ENCODE measurements around the gene LTF. TPM values are rescaled to one million over a fixed set of nuclear protein-coding genes. Genes with fewer than 3 reads are reported as not detected.

LTF gene
- total RNA-seq, 1 donor from 2014 or later = not detected

- Histone ChIP-seq H3K27me3 (ENCODE audit: insufficient read depth, low read length) (no peaks in the 10 kb centered on the region), H3K79me2 (ENCODE audit: insufficient read depth, low read length) (no peaks in the 10 kb centered on the region), H3K9me3 (ENCODE audit: insufficient read depth, low read depth, low read length) (no peaks in the 10 kb centered on the region), H3K9ac (ENCODE audit: low read length) (no peak overlapping the region), H2AFZ (ENCODE audit: low read depth, low read length) (no peak overlapping the region), H4K20me1 (ENCODE audit: insufficient read depth, low read length) (no peaks in the 10 kb centered on the region), H3K4me1 (ENCODE audit: insufficient read depth, low read length) (peaks cover 31% of the 10 kb centered on the region), H3K27ac (ENCODE audit: low read depth, low read length) (no peak overlapping the region), H3K4me2 (ENCODE audit: low read length) (no peak overlapping the region), H3K36me3 (ENCODE audit: insufficient read depth, low read length) (no peaks in the 10 kb centered on the region), H3K4me3 (ENCODE audit: insufficient read depth, low read depth, low read length) (no peak overlapping the region)
- H3K9me3 Mint-ChIP-seq (ENCODE audit: unreplicated experiment) = no peaks in the 10 kb centered on the region
- no peak overlapping the region for H3K4me3 Mint-ChIP-seq (ENCODE audit: unreplicated experiment)
- H3K27ac Mint-ChIP-seq (ENCODE audit: unreplicated experiment) = no peak overlapping the region
- H3K27me3 Mint-ChIP-seq (ENCODE audit: low read depth, unreplicated experiment) = peaks cover 3% of the 10 kb centered on the region
- H3K4me1 Mint-ChIP-seq (ENCODE audit: low read depth, unreplicated experiment) = peaks cover 33% of the 10 kb centered on the region
- peak; percentile 20 for DNase-seq (ENCODE audit: low read depth)
- H3K36me3 Mint-ChIP-seq (ENCODE audit: low read depth, unreplicated experiment) = no peaks in the 10 kb centered on the region
- TF ChIP-seq EZH2 (IDR thresholded peaks at IDR 0.05; ENCODE audit: insufficient read depth, low read length) = no peak
- TF ChIP-seq CTCF (IDR thresholded peaks at IDR 0.05; ENCODE audit: insufficient read depth, low read depth, low read length) = no peak
- no peak for FAIRE-seq
Observed at GRCh38 chr3:46410669-46411068, 54.0 kb downstream of the LTF start.

- H3K9me3 ChIP-seq (ENCODE audit: insufficient read depth, low read depth, low read length) = no peaks in the 10 kb centered on the region
- no peaks in the 10 kb centered on the region for H4K20me1 ChIP-seq (ENCODE audit: insufficient read depth, low read length)
- H3K27me3 ChIP-seq (ENCODE audit: insufficient read depth, low read length) = no peaks in the 10 kb centered on the region
- FAIRE-seq (no peak), DNase-seq (ENCODE audit: low read depth) (no peak)
- no peak overlapping the region for H3K4me3 Mint-ChIP-seq (ENCODE audit: unreplicated experiment)
- no peaks in the 10 kb centered on the region for H3K79me2 ChIP-seq (ENCODE audit: insufficient read depth, low read length)
- H3K27ac Mint-ChIP-seq (ENCODE audit: unreplicated experiment) = no peak overlapping the region
- H3K4me1 ChIP-seq (ENCODE audit: insufficient read depth, low read length) = peaks cover 31% of the 10 kb centered on the region
- H3K36me3 Mint-ChIP-seq (ENCODE audit: low read depth, unreplicated experiment) = no peaks in the 10 kb centered on the region
- H3K4me3 ChIP-seq (ENCODE audit: insufficient read depth, low read depth, low read length) = no peak overlapping the region
- no peaks in the 10 kb centered on the region for H3K9me3 Mint-ChIP-seq (ENCODE audit: unreplicated experiment)
- TF ChIP-seq EZH2 (IDR thresholded peaks at IDR 0.05; ENCODE audit: insufficient read depth, low read length) = no peak
- no peak for TF ChIP-seq CTCF (IDR thresholded peaks at IDR 0.05; ENCODE audit: insufficient read depth, low read depth, low read length)
- H3K4me2 ChIP-seq (ENCODE audit: low read length) = no peak overlapping the region
- H3K9ac ChIP-seq (ENCODE audit: low read length) = no peak overlapping the region
- H3K27me3 Mint-ChIP-seq (ENCODE audit: low read depth, unreplicated experiment) = peaks cover 2% of the 10 kb centered on the region
- no peak overlapping the region for H2AFZ ChIP-seq (ENCODE audit: low read depth, low read length)
- H3K36me3 ChIP-seq (ENCODE audit: insufficient read depth, low read length) = no peaks in the 10 kb centered on the region
- no peak overlapping the region for H3K27ac ChIP-seq (ENCODE audit: low read depth, low read length)
- peaks cover 33% of the 10 kb centered on the region for H3K4me1 Mint-ChIP-seq (ENCODE audit: low read depth, unreplicated experiment)
Observed at GRCh38 chr3:46409739-46410489, 54.8 kb downstream of the LTF start.

- peak overlapping the region; percentile 82 for H3K4me2 ChIP-seq (ENCODE audit: low read length)
Observed at GRCh38 chr3:46408853-46409252, 55.9 kb downstream of the LTF start.

More at GRCh38 chr3:46408853-46409252, 55.9 kb downstream of the LTF start:
- Mint-ChIP-seq H3K36me3 (ENCODE audit: low read depth, unreplicated experiment) (no peaks in the 10 kb centered on the region), H3K27me3 (ENCODE audit: low read depth, unreplicated experiment) (peaks cover 2% of the 10 kb centered on the region), H3K27ac (ENCODE audit: unreplicated experiment) (no peak overlapping the region), H3K4me1 (ENCODE audit: low read depth, unreplicated experiment) (peaks cover 33% of the 10 kb centered on the region), H3K9me3 (ENCODE audit: unreplicated experiment) (peaks cover 3% of the 10 kb centered on the region), H3K4me3 (ENCODE audit: unreplicated experiment) (no peak overlapping the region)
- Histone ChIP-seq H2AFZ (ENCODE audit: low read depth, low read length) (no peak overlapping the region), H3K36me3 (ENCODE audit: insufficient read depth, low read length) (no peaks in the 10 kb centered on the region), H3K9ac (ENCODE audit: low read length) (no peak overlapping the region), H3K79me2 (ENCODE audit: insufficient read depth, low read length) (no peaks in the 10 kb centered on the region), H3K9me3 (ENCODE audit: insufficient read depth, low read depth, low read length) (no peaks in the 10 kb centered on the region), H4K20me1 (ENCODE audit: insufficient read depth, low read length) (no peaks in the 10 kb centered on the region), H3K4me3 (ENCODE audit: insufficient read depth, low read depth, low read length) (no peak overlapping the region), H3K4me1 (ENCODE audit: insufficient read depth, low read length) (peaks cover 31% of the 10 kb centered on the region), H3K27ac (ENCODE audit: low read depth, low read length) (no peak overlapping the region), H3K27me3 (ENCODE audit: insufficient read depth, low read length) (no peaks in the 10 kb centered on the region)
- DNase-seq (ENCODE audit: low read depth) (no peak), FAIRE-seq (no peak)
- no peak for TF ChIP-seq CTCF (IDR thresholded peaks at IDR 0.05; ENCODE audit: insufficient read depth, low read depth, low read length)
- TF ChIP-seq EZH2 (IDR thresholded peaks at IDR 0.05; ENCODE audit: insufficient read depth, low read length) = no peak

All from astrocyte (in vitro differentiated cells and primary cell).